C4-2B (cell line): ENCODE results near the gene ZFYVE21.

ENCODE experiments used
- ZFX ChIP-seq: fragments of 450-650 bp; IDR thresholded peaks from 2 replicates; pipeline ENCODE4 v1.6.1; 2017
- TF ChIP-seq, protein P1 (sequence below): fragments of 450-650 bp; conservative IDR thresholded peaks from 2 replicates; pipeline ENCODE4 v1.5.1; 2017; ENCODE audit warnings: mild to moderate bottlenecking

DNA sequence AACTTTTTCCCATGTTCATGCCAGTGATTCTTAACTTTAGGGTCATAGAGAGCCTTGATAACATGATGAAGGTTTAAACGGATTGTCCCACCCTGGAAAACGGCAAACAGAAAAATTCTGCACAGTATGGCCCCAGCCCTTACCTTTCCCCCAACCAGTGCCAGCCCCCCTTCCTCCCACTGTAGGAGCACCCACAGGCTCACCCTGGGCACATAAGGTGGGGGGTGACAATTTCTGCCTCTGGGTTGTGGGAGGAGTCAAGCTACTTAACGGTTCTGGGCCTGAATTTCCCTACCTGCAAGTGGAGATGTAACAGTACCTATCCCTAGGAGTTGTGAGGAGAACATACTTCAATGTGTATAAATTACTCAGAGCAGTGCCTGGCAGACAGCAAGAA is 18.4 kb upstream of the ZFYVE21 start:
- TF ChIP-seq, protein P1, sequence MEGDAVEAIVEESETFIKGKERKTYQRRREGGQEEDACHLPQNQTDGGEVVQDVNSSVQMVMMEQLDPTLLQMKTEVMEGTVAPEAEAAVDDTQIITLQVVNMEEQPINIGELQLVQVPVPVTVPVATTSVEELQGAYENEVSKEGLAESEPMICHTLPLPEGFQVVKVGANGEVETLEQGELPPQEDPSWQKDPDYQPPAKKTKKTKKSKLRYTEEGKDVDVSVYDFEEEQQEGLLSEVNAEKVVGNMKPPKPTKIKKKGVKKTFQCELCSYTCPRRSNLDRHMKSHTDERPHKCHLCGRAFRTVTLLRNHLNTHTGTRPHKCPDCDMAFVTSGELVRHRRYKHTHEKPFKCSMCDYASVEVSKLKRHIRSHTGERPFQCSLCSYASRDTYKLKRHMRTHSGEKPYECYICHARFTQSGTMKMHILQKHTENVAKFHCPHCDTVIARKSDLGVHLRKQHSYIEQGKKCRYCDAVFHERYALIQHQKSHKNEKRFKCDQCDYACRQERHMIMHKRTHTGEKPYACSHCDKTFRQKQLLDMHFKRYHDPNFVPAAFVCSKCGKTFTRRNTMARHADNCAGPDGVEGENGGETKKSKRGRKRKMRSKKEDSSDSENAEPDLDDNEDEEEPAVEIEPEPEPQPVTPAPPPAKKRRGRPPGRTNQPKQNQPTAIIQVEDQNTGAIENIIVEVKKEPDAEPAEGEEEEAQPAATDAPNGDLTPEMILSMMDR = no peak
- no peak for TF ChIP-seq ZFX
